ENCODE measurements around the gene EEF2K. TPM values are rescaled to one million over a fixed set of nuclear protein-coding genes. Genes with fewer than 3 reads are reported as not detected.
A peak's percentile ranks its signal among the peaks of the same experiment; 100 is the strongest.

EEF2K gene
- total RNA-seq, 5 donors from 2014 or later (not counting 1 experiment from before 2014, with no cell fraction given): 15.5 to 21.5 (median 21.0) TPM

DNA sequence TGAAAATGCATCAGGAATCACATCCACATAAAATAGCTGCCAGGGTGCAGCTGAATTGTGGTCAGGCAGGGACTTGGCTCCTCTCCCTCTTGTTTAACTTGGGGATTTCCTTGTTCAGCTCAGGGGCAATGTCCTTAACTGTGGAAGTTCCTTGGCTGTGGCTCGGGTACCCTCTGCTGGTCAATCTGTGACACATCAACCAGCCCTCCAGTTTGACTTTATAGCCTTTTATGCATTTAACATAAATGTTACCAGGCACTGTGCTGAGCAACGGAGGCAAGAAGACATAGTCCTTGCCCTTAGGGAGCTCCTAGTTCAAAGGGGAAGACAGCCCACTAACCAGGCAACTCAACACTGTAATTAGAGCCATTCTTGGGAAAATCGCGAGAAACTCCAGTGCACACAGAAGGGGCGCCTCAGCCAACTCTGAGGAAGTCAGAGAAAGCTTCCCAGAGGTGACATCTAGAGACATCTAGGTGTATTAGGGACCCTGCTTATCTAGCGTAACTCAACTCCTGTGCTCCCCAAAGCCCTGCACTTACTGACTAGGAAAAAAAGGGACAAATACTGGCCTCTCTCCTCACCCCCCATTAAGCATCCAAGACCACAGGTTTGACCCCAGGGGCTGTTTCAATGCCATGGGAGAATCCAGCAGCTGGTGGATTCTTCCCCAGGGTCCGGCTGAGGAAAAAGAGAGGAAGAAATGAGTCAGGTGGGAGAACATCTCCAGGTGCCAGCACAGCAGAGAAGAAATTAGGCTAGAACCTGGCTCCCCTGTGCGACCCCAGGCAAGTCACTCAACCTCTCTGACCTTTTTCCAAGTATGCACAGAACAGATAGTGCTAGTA lies 17.3 kb upstream of the EEF2K start:
- H3K27ac Mint-ChIP-seq: peak overlapping the region; percentile 99 to 100
- no peak for ATAC-seq (replicated peaks in 1 of 4)
- DNase-seq: peak; percentile 37 to 88 (median 58)
- Histone ChIP-seq H3K27ac (ENCODE audit: low read length) (peak overlapping the region; percentile 99), H3K4me1 (ENCODE audit: control insufficient read depth in 1 of 2, extremely low read depth in 1 of 2, insufficient read depth in 2 of 2, low read length in 2 of 2) (peaks cover 24 to 57% of the 10 kb centered on the region in 2 experiments), H3K9me3 (no peaks in the 10 kb centered on the region), H3K4me3 (ENCODE audit: control insufficient read depth in 1 of 2, extremely low read depth in 1 of 2, low read length in 1 of 2) (peak overlapping the region; percentile 63 to 79), H3K36me3 (ENCODE audit: control insufficient read depth in 2 of 2, extremely low read depth in 1 of 2, insufficient read depth in 1 of 2, low read length in 1 of 2) (no peaks in the 10 kb centered on the region), H3K27me3 (replicated peaks in 1 of 2; ENCODE audit: control insufficient read depth in 2 of 2, extremely low read depth in 1 of 2, insufficient read depth in 2 of 2, low read length in 1 of 2) (no peaks in the 10 kb centered on the region)
- H3K4me1 Mint-ChIP-seq: peaks cover 42 to 48% (median 42%) of the 10 kb centered on the region in 3 donors
- no peaks in the 10 kb centered on the region for H3K36me3 Mint-ChIP-seq
- no peaks in the 10 kb centered on the region for H3K27me3 Mint-ChIP-seq
- peak overlapping the region; percentile 83 to 91 (median 84) for H3K4me3 Mint-ChIP-seq
- CTCF ChIA-PET: interaction anchor here (0.5 to 3.1 kb wide), 32 partner anchors 19 to 1447 kb away, joined by 3 to 33 read pairs (median 4); partner anchors contain the start of genes MOSMO (in 1 of the 2), POLR3E (in 1 of the 2) and UQCRC2 (in 1 of the 2)
- peaks cover 0 to 5% (median 3%) of the 10 kb centered on the region in 3 donors for H3K9me3 Mint-ChIP-seq
- 39% methylated on average over 7 of the region's 8 CpGs for WGBS (ENCODE audit: insufficient coverage)
- POLR2A ChIA-PET: interaction anchor here (0.8 to 1.5 kb wide), 4 partner anchors 108 to 237 kb away, joined by 3 to 13 read pairs (median 6); partner anchors contain the start of genes MOSMO (in 1 of the 2) and POLR3E (in 1 of the 2)

DNA sequence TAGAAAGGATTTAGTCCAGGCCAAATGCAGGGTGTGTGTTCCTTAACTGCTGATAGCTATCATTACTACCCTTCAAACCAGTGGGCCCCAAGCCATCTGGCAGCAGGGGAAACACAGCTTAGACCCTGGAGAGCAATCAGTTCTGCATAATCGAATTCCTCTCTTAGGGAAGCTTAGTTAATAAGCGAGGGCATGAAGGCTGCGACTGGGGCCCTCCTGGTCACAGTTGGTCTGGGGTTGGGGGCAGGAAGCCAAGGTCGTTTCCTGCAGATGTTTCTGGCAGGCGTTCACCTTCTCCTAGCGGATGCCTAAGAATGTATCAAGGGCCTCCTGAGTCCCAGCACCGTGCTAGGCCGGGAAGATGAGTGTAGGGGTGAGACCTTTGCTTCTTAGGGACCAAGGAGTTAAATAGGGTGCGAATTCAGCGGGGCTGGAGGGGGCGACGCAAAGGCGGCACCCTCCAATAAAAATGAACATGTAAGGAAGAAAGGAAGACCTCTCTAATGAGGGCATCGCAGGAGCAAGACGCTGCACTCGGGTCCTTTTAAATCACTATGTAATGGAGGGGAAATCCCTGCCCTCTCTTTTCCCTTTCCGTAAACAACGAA lies 16.5 kb upstream of the EEF2K start:
- peaks cover 25 to 65% of the 10 kb centered on the region in 2 experiments for H3K4me1 ChIP-seq (ENCODE audit: control insufficient read depth in 1 of 2, extremely low read depth in 1 of 2, insufficient read depth in 2 of 2, low read length in 2 of 2)
- WGBS (ENCODE audit: insufficient coverage): 0% methylated on average over 8 of the region's 18 CpGs
- CTCF ChIA-PET: interaction anchor here (0.5 to 3.1 kb wide), 11 partner anchors 23 to 240 kb away, joined by 3 to 33 read pairs (median 4); no protein-coding TSS in a partner anchor

DNA sequence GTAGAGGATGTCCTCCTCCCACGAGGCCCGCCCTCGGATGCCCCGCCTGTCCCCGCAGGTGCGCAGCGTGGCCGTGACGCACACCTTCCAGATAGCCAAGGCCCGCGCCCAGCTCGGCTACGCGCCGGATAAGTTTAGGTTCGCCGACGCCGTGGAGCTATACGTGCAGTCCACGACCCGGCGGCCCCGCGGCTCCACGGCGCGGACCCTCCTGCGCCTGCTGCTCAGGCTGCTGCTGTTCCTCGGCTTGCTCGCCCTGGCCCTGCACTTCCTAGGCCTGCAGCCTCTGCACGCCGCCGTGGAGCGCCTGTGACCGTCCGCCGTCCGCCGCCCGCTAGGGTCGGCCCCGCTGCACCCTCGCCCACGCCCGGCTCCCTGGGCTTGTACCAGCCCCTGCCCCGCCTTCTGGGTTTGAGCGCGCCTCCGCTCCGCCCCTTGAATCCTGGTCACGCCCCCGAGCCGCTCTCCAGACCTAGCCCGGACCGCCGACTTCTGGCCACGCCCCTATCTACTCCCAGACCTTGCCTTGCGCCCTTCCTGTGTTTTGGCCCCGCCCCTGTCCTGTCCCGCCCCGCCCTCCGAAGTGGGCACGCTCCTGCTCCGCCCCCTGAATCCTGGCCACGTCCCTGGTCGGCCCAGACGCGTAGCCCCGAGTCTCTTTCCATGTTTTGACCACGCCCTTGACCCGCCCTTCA lies 15.8 kb upstream of the EEF2K start:
- Mint-ChIP-seq H3K27ac (peak overlapping the region; percentile 99 to 100), H3K27me3 (peaks cover 0 to under 1% of the 10 kb centered on the region in 2 donors), H3K4me1 (peaks cover 53 to 62% (median 56%) of the 10 kb centered on the region in 3 donors), H3K4me3 (peak overlapping the region; percentile 83 to 91 (median 84)), H3K9me3 (peaks cover 0 to 13% (median 6%) of the 10 kb centered on the region in 3 donors), H3K36me3 (no peaks in the 10 kb centered on the region)
- Histone ChIP-seq H3K4me3 (ENCODE audit: control insufficient read depth in 1 of 2, extremely low read depth in 1 of 2, low read length in 1 of 2) (peak overlapping the region; percentile 63 to 79), H3K27ac (ENCODE audit: low read length) (peak overlapping the region; percentile 99), H3K4me1 (ENCODE audit: control insufficient read depth in 1 of 2, extremely low read depth in 1 of 2, insufficient read depth in 2 of 2, low read length in 2 of 2) (peaks cover 30 to 71% of the 10 kb centered on the region in 2 experiments), H3K36me3 (ENCODE audit: control insufficient read depth in 2 of 2, extremely low read depth in 1 of 2, insufficient read depth in 1 of 2, low read length in 1 of 2) (no peaks in the 10 kb centered on the region), H3K9me3 (no peaks in the 10 kb centered on the region), H3K27me3 (replicated peaks in 1 of 2; ENCODE audit: control insufficient read depth in 2 of 2, extremely low read depth in 1 of 2, insufficient read depth in 2 of 2, low read length in 1 of 2) (no peaks in the 10 kb centered on the region)
- WGBS (ENCODE audit: insufficient coverage): under 1% methylated on average over 72 of the region's 72 CpGs
- ChIA-PET CTCF (interaction anchor here in 1 of 2 donors (0.5 to 3.1 kb wide), 5 partner anchors 23 to 239 kb away, joined by 3 to 33 read pairs (median 4); no protein-coding TSS in a partner anchor), POLR2A (interaction anchor here in 1 of 2 donors (0.6 to 1.5 kb wide), 3 partner anchors 107 to 1383 kb away, joined by 3 to 13 read pairs (median 3); partner anchors contain the start of gene POLR3E)
- ATAC-seq (replicated peaks in 1 of 4): peak; percentile 59 to 66 (median 60)
- DNase-seq: peak; percentile 79 to 100 (median 96)

More for the DNA sequence above, 16.5 kb upstream of the EEF2K start:
- H3K27ac Mint-ChIP-seq: peak overlapping the region; percentile 99 to 100
- no peaks in the 10 kb centered on the region for H3K27me3 Mint-ChIP-seq
- ATAC-seq (replicated peaks in 1 of 4): peak in 1 of 4 experiments; percentile 0
- no peak for DNase-seq
- no peaks in the 10 kb centered on the region for H3K27me3 ChIP-seq (replicated peaks in 1 of 2; ENCODE audit: control insufficient read depth in 2 of 2, extremely low read depth in 1 of 2, insufficient read depth in 2 of 2, low read length in 1 of 2)
- H3K9me3 ChIP-seq: no peaks in the 10 kb centered on the region
- no peaks in the 10 kb centered on the region for H3K36me3 ChIP-seq (ENCODE audit: control insufficient read depth in 2 of 2, extremely low read depth in 1 of 2, insufficient read depth in 1 of 2, low read length in 1 of 2)
- POLR2A ChIA-PET: interaction anchor here (0.6 to 1.5 kb wide), 5 partner anchors 108 to 1383 kb away, joined by 3 to 13 read pairs (median 3); partner anchors contain the start of genes MOSMO (in 1 of the 2) and POLR3E (in 1 of the 2)
- H3K4me3 ChIP-seq (ENCODE audit: control insufficient read depth in 1 of 2, extremely low read depth in 1 of 2, low read length in 1 of 2): peak overlapping the region; percentile 63 to 79
- H3K9me3 Mint-ChIP-seq: peaks cover 0 to 10% (median 6%) of the 10 kb centered on the region in 3 donors
- H3K4me1 Mint-ChIP-seq: peaks cover 46 to 55% (median 50%) of the 10 kb centered on the region in 3 donors
- H3K27ac ChIP-seq (ENCODE audit: low read length): peak overlapping the region; percentile 99
- peak overlapping the region; percentile 83 to 91 (median 84) for H3K4me3 Mint-ChIP-seq
- no peaks in the 10 kb centered on the region for H3K36me3 Mint-ChIP-seq

DNA sequence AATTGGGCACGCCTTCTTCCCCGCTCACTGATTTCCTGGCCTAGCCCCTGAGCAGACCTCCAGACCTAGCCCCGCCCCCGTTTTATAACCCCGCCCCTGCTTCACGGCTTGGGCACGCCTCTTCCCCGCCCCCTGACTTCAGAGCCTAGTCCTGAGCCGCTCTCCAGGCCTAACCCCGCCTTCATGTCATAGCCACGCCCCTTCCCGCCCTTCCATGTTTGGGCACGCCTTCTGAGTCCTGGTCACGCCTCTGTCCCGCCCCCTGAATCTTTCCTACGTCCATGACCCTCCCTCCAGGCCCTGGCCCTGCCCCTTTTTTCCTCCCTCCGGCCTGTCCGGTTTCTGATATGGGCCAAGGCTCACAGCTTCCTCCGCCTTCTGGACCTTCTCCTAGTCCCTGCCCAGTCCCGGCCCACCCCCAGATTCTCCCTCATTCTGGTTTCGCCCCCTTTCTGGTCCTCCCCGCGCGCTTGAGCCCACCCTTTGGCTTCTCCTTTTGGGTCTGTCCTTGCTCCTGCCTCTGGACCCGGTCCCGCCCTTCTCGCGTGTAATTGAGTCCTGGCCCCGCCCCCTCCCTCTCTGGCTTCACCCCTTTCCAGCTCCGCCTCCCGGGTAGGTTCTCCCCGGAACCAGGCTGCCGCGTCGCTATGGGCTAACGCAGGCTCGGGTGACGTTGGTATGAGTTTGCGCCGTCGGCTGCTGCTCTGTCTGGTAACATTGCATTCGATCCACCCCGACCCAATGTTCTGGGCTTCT lies 15.1 kb upstream of the EEF2K start:
- Histone ChIP-seq H3K36me3 (ENCODE audit: control insufficient read depth in 2 of 2, extremely low read depth in 1 of 2, insufficient read depth in 1 of 2, low read length in 1 of 2) (no peaks in the 10 kb centered on the region), H3K27me3 (replicated peaks in 1 of 2; ENCODE audit: control insufficient read depth in 2 of 2, extremely low read depth in 1 of 2, insufficient read depth in 2 of 2, low read length in 1 of 2) (no peaks in the 10 kb centered on the region), H3K9me3 (no peaks in the 10 kb centered on the region), H3K4me1 (ENCODE audit: control insufficient read depth in 1 of 2, extremely low read depth in 1 of 2, insufficient read depth in 2 of 2, low read length in 2 of 2) (peaks cover 32 to 76% of the 10 kb centered on the region in 2 experiments), H3K27ac (ENCODE audit: low read length) (peak overlapping the region; percentile 99), H3K4me3 (ENCODE audit: control insufficient read depth in 1 of 2, extremely low read depth in 1 of 2, low read length in 1 of 2) (peak overlapping the region; percentile 52 to 79)
- ATAC-seq (replicated peaks in 1 of 4) (peak; percentile 59 to 67 (median 65)), DNase-seq (peak; percentile 95 to 100 (median 99))
- Mint-ChIP-seq H3K4me3 (peak overlapping the region; percentile 83 to 91 (median 84)), H3K36me3 (no peaks in the 10 kb centered on the region), H3K27ac (peak overlapping the region; percentile 99 to 100), H3K27me3 (peaks cover 0 to 5% of the 10 kb centered on the region in 2 donors), H3K9me3 (peaks cover 0 to 13% (median 6%) of the 10 kb centered on the region in 3 donors), H3K4me1 (peaks cover 59 to 67% (median 64%) of the 10 kb centered on the region in 3 donors)
- CTCF ChIA-PET: interaction anchor here in 1 of 2 donors (0.9 to 2.0 kb wide), 4 partner anchors 92 to 237 kb away, joined by 3 to 15 read pairs (median 7); partner anchors contain the start of gene POLR3E
- POLR2A ChIA-PET: interaction anchor here (0.6 to 2.1 kb wide), 6 partner anchors 15 to 545 kb away, joined by 4 to 27 read pairs (median 6); partner anchors contain the start of genes EEF2K (in 1 of the 2), POLR3E (in 1 of the 2) and UQCRC2 (in 1 of the 2)
- under 1% methylated on average over 33 of the region's 43 CpGs for WGBS (ENCODE audit: insufficient coverage)
